ENCODE results near the gene RTN3.

RTN3 gene

DNA sequence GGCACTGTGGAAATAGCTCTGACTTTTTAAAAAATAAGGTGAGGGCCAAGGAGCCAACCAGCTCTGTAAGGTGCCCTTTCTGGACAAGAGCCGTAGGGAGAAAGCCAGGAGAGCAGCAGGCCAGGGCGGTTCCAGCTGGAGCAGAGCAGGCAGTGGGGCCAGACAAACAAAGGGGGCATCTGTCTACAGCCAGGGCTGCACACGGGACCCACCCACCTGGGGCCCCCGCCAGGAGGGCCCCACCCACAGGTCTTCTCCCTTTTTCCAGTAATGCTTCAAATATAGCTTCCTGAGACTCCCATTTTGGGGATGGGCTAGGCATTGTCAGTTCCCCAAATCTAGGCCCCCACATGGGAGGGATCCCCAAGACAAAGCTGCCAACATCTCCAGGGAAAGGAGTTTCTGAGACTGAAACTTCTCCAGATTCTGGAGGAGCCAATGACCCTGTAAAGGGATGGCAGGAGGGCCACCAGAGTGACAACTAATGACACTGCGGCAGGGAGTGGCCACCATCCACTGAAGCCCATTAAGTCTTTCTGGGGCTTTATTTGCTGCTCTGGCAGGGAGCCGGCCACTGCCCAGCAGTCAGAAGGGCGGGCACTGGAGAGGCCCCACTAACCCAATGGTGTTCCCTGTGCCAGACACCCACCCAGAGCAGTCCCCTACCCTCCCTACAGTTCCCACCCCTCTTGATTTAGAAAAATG lies 85.4 kb downstream of the RTN3 start:
- peak; percentile 28 for DNase-seq (ENCODE audit: low spot score)
- TF ChIP-seq, protein P1, sequence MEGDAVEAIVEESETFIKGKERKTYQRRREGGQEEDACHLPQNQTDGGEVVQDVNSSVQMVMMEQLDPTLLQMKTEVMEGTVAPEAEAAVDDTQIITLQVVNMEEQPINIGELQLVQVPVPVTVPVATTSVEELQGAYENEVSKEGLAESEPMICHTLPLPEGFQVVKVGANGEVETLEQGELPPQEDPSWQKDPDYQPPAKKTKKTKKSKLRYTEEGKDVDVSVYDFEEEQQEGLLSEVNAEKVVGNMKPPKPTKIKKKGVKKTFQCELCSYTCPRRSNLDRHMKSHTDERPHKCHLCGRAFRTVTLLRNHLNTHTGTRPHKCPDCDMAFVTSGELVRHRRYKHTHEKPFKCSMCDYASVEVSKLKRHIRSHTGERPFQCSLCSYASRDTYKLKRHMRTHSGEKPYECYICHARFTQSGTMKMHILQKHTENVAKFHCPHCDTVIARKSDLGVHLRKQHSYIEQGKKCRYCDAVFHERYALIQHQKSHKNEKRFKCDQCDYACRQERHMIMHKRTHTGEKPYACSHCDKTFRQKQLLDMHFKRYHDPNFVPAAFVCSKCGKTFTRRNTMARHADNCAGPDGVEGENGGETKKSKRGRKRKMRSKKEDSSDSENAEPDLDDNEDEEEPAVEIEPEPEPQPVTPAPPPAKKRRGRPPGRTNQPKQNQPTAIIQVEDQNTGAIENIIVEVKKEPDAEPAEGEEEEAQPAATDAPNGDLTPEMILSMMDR (IDR thresholded peaks at IDR 0.05; ENCODE audit: extremely low read depth, missing control alignments): no peak

DNA sequence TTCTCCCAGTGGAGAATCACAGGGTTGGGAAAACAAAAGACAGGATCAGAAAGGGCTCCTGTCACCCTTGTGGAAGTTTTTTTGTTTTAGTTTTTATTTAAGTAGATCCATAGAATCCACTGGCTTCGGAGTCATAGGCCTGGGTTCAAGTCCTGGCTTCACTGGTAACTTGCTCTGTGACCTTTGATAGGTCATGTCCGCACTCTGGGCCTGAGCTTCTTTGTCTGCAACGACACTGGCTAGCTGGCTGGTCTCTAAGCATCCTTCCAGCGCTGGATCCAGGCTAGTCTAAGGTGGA lies 85.9 kb downstream of the RTN3 start:
- no peak for DNase-seq (ENCODE audit: low spot score)
- TF ChIP-seq, protein P1 (IDR thresholded peaks at IDR 0.05; ENCODE audit: extremely low read depth, missing control alignments): no peak

DNA sequence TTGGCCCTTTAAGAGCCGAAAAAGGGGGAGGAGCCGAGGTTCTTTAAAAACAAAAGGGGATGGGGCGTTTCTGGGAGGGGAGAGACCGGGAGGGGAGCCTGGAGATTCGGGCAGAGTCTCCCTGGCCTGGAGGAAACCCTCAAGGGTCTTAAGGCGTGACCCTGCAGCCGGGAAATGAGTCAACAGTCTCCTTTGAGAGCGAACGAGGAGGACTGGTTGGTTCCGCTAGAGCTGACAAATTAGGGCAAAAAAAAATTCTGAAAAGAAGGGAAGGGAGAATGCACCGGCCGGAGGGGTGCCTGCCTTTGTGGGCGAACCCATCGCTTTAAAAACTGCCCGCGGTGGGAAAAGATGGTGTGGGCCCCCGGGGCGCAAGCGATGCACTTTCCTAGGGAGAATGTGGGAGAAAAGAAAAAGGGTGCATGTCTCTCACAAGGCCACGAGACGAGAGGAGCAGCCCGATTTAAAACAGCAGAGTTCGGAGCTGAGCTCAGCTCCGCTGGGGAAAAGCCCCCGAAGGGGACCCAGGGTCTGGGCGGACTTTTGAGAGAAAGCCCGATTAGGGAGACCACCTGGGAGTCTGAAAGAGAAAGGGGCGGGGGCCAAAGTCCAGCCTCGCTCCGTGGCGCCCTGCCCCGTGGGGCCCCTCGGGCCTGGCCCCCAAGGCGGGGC lies 86.4 kb downstream of the RTN3 start:
- TF ChIP-seq, protein P1 (IDR thresholded peaks at IDR 0.05; ENCODE audit: extremely low read depth, missing control alignments): no peak
- peak; percentile 82 for DNase-seq (ENCODE audit: low spot score)

DNA sequence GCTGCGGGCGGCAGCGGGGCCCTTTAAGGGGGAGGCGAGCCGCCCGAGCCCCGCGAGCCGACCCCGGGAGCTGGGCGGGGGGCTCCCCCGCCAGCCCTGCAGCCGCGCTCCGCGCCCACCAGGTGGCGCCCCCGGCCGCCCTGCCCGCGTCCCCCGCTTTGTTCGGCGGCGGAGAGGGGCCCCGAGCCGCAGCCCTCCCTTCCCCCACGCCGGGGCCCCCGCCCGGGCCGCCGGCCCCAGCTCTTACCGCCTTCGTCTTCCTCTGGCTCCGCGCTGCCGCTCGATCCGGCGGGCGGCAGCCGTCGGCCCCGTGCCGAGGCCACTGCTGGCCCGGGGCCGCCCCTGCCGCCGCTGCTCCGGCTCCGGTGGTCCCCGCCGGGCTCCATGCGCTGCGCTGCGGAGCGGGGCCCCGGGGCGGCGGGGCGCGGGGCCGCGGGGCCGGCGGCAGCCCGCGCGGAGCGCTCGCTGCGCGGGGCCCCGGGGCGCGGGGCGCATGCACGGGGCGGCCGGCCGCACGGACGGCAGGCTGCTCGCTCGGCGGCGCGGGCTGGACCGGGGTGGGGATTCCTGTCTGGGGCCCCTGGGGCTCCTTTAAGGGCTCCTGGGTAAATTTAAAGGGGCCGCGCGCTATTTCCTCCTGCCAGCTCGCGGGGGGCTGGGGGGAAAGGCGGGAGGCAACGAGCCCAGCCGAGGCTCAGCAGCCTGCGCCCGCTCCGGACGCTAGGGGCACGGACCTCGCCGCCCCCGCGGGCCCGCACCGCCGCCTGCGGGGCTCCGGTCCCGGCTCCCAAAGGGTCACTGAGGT lies 87.1 kb downstream of the RTN3 start, which contains the start of gene ZFTA:
ZFTA (minus strand) TSS at position 539 of the 805 bp plus-strand sequence; CDS start at position 386, 153 bp downstream.
- TF ChIP-seq, protein P1 (IDR thresholded peaks at IDR 0.05; ENCODE audit: extremely low read depth, missing control alignments): peak; percentile 88
- DNase-seq (ENCODE audit: low spot score): peak; percentile 95

DNA sequence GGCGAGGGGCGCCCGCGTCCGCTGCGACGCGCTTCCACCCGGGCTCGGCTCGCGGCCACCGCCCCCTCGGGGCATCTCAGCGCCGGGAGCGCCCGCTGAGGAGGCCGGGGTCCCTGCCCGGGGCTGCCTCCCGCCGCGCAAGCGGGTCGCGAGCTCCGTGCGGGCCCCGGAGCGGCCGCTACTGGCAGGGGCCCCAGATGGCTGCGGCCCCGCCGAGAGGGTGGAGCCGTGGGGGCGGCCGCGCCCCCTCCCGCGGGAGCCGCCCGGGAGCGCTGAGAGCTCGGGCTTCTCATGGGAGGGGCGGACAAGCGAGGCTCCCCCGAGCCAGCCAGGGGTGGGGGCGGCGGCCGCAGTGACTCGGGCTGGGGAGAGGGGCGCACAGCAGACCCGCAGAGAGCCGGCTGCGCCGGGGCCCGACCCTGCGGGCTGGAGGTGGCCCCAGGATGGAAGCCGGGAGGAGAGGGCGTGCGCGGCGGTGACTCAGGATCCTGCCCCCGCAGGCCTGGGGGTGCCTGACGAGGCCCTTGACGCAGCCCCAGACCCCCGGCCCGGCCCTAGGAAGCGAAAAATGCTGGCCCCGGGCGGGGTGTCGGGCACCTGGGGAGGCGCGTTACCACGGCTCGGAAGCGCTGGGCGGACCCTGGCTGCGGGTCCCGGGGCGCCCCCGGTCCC lies 87.9 kb downstream of the RTN3 start:
- peak; percentile 85 for DNase-seq (ENCODE audit: low spot score)

DNA sequence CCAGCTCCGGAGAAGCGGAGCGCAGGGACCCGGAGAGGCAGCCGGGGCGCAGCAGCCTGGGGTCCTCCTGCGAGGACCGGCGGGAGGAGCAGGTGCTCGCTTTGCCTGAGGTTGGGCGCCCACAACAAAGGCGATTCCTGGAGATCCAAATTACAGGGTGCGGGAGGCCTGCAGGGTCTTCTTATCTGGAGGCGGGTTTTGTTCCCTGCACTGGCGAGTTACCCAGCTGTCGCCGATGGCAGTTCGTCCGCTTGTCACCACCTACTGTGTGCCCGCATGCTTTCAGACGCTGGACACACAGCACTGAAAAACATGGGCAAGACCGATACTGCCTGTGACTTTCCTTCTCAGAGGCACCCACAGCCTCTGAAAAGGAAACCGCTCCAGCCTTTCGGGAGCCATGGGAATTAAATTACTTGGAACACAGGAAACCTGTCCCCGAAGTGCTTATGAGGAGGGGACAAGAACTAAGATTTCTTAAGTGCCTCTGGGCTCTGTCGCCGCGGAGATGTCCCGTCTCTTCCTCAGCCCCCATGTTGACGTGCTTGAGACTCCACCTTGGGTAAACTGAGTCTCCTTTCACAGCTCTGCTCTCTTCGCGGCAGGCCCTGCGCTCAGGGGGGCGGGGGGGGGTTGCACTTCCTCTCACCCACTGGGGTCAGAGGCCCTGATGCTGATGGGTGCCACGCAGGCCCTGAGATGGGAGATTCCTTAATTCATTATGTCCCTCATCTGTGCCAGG lies 88.6 kb downstream of the RTN3 start:
- no peak for DNase-seq (ENCODE audit: low spot score)
- TF ChIP-seq, protein P1 (IDR thresholded peaks at IDR 0.05; ENCODE audit: extremely low read depth, missing control alignments): no peak

More for the DNA sequence above, 87.9 kb downstream of the RTN3 start:
- TF ChIP-seq, protein P1 (IDR thresholded peaks at IDR 0.05; ENCODE audit: extremely low read depth, missing control alignments): no peak
